ENCODE results near the gene RBP5. TPM values are rescaled to one million over a fixed set of nuclear protein-coding genes. Genes with fewer than 3 reads are reported as not detected.

The RBP5 gene
- total RNA-seq, 1 donor from 2014 or later, result 0.62 TPM

DNA sequence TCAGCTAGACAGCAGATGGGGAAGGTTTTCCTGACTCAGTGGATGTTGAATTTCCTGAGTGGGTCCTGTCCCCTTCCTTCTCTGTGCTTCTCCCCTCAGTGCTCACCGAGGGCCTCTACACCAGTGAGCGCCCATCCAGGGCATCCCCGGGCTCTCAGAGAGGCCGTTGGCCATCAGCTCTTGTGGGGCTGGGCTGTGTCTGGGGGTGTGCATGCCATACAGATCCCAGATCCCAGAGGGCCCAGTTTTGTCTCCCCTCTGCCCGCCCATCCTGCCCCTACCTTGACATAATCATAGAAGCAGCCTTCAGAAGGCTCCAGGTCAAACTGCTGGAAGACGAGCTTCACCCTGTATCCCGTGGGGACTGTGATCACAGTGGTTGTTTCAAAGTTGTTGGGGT, 37.5 kb downstream of the RBP5 start:
- intact Hi-C loops (cut with DNase I), result loop anchor here (5.0 kb wide), 1 partner anchor 119 kb away; the partner anchor contains the start of genes EMG1 and PHB2
- DNase-seq (ENCODE audit: low spot score), result no peak

DNA sequence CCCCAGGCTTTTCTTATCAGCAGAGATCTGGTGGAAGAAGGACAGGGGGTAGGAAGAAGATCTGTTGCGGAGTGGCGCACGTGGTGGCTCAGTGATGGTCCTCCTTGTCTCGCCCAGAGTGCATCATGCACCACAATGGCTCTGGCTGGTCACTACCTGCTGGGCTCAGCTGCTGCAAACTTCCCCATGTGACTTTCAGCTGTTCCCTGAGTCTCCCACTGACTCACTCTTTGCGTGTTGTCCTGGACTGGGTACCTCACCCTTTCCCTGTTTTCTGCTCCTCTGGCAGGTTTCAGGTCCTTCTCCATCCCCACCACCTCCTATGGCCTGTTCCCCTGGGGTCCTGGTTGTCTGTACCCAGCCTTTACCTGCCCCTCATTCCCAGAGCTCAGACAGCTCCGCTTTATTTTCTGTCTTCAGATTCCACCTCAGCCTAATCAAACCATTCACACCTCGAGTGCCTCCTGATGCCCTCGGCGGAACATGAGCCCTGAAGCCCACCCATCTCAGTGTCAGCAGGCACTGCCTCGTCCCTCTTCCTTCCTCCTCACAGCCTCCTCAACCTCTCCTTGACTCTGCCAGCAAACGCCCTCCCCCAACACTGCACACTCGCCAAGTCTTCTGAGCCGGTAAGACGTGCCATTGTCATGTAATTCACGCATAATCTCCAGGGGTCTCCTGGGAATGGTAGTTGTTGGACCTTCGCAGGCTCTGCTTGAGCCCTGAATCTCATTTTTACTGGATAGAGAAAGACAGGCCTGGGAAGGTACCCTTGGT, 38.3 kb downstream of the RBP5 start:
- DNase-seq (ENCODE audit: low spot score), result no peak

DNA sequence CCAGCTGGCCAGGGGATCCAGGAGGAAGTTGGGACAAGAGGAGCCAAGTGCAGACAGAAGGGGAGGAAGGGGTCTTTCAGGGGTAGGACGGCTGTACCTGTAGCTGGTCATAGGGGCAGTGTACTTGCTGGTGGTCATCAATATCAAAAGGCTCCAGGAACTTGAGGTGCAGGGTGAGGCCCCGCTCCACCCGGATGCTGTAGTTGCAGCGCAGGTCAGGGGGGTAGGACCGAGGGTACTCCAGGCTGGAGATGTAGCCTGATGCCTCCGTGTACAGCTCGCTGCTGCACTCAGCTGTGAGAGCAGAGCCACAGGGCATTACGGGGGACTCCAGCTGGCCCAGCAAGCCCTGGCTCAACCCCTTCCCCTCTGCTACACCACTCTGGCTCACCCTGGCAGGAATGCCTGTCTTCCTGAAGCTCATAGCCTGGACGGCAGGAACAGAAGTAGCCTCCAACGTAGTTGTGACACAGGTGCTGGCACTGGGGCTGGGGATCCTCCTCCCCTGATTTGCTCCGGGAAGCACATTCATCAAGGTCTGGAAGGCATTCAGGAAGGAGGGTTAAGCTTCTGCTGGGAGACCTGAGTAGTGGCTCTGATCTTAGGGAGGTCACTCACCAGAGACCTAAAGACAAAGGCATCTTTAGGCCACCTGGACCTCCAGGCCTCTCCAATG, 39.4 kb downstream of the RBP5 start:
- no peak for DNase-seq (ENCODE audit: low spot score)
- intact Hi-C loops (cut with DNase I), result no loop called here

More for the DNA sequence above, 38.3 kb downstream of the RBP5 start:
- intact Hi-C loops (cut with DNase I), result loop anchor here (5.0 kb wide), 1 partner anchor 118 kb away; the partner anchor contains the start of genes EMG1 and PHB2

DNA sequence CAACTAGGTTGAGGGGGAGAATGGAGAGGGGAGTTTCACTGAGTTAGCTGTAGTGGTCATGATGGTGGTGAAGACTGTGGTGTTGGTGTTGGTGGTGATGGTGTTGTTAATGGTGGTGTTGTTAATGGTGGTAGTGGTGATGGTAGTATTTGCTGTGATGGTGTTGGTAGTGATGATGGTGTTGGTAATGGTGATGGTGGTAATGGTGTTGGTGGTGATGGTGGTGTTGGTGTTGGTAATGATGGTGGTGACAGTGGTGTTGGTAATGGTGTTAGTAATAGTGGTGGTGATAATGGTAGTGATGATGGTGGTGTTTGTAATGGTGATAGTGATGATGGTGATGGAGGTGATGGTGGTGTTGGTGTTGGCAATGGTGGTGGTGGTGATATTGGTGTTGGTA, 45.6 kb downstream of the RBP5 start:
- no peak for DNase-seq (ENCODE audit: low spot score)
- intact Hi-C loops (cut with DNase I), result no loop called here

DNA sequence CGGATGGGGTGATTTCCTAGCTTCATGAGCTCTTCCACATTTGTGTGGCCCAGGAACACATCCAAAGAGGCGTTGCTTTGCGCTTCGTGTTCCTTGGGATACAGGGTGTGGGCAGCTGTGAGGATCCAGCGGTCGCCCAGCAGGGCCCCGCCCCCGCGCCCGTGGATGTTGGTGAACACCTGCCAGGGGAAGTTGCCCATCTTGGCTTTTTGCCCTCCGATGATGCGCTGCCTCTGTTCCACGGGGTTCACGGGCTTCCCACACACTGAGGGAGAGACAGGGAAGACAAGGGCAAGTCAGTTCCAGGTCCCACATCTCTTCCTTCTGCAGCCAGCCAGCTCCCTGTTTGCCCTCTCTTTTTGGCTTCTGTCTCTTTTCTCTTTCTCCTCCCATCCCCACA, 47.7 kb downstream of the RBP5 start:
- intact Hi-C loops (cut with DNase I), result no loop called here
- no peak for DNase-seq (ENCODE audit: low spot score)

DNA sequence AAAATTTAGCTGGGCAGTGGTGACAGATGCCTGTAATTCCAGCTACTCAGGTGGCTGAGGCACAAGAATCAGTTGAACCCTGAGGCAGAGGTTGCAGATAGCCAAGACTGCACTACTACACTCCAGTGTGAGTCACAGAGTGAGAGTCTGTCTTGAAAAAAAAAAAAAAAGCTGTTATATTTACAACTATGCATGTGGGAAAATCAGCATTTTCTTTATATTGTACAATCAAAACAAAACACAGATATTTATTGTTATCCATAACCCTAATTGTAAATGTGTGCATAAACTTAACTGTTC, 48.9 kb downstream of the RBP5 start:
- intact Hi-C loops (cut with DNase I), result no loop called here
- no peak for DNase-seq (ENCODE audit: low spot score)

DNA sequence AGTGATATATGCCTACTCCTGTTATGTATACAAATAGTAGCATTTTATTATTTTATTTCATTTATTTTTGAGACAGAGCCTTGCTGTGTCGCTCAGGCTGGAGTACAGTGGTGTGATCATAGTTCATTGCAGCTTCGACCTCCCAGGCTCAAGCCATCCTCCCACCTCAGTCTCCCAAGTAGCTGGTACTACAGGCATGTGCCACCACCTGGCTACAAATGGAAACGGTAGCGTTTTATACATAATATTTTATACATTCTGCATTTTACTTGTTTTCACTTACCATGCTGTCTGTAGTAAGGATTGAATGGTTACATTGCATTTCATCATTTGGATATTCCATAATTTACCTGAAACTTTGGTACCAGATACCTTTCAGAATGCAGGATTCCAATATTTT, 50.5 kb downstream of the RBP5 start:
- DNase-seq (ENCODE audit: low spot score), result no peak
- intact Hi-C loops (cut with DNase I), result no loop called here

DNA sequence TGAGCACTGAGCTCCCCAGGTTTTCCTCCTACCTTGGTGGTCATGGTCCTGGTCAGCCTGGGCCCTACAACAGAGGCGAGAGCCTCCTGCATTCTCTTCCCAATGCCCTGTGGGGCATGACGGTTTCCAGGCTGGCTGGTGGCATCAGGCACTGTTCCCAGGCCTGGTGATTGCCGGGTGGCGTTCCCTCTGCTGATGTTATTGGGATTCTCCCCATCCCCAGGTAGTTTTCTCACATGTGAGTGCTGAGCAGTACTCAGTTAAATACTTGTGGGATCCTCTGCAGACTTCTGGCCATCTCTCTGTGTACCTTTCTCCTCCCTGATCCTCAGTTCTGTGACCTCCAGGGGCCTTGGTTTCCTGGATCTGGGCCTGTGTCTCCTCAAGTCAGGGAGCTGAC, 52.2 kb downstream of the RBP5 start:
- intact Hi-C loops (cut with DNase I), result no loop called here
- DNase-seq (ENCODE audit: low spot score), result no peak

DNA sequence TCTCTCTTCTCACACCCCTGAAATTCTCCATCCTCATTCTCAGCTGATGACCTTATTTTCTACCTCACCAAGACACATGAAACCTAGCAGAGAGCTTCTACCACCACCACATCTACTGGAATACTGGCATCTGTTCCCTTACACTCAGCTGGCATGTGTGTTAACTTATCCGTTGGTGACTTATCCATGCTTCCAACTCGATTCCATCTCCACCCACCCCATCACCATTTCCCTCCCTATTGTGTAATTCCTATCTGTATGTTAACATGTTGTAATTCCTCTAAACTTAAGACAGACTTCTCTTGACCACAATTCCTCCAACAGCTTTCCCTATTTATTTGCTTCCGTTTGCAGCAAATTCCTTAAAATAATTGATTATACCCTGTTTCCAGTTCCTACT, 52.8 kb downstream of the RBP5 start:
- intact Hi-C loops (cut with DNase I), result no loop called here
- DNase-seq (ENCODE audit: low spot score), result no peak

DNA sequence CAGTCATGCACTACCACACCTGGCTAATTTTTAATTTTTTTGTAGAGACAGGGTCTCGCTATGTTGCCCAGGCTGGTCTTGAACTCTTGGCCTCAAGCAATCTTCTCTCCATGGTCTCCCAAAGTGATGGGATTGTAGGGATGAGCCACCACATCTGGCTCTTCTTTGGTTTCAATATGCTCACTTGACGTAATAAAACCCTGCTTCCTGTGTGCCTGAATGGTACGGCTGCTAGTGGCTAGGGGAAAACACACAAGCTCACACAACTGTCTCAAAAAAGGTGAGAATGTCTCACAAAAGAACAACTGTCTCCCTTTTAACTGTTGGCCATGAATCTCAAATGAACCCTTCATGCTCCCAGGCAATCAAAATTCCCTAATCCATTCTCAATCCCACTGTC, 53.2 kb downstream of the RBP5 start:
- intact Hi-C loops (cut with DNase I), result no loop called here
- DNase-seq (ENCODE audit: low spot score), result no peak

DNA sequence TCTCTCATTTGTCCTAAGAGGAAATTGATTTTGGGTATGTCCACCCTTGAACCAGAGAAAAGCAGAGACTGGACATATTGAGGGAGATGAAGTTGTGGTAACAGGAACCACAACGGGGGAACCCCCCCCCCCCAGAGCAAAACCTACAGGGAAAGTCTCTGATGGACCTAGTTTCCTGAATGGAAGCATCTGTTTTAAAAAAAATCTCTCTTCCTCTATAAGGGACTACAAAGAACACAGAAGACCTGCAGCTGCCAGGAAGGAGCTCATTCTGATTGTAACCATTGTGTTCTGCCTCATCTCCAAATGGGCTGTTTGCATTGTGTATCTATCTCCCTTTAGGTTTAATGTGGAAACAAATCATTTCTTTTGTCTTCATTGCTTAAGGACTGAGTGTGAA, 54.7 kb downstream of the RBP5 start:
- intact Hi-C loops (cut with DNase I), result no loop called here
- no peak for DNase-seq (ENCODE audit: low spot score)

Other genes starting within 250 kb of the RBP5 start
- gene LRRC23, start 224.1 kb downstream of the RBP5 start, total RNA-seq, result 13.3 TPM
- gene ENO2, start 214.3 kb downstream of the RBP5 start, total RNA-seq, result 29.7 TPM
- 76.9 TPM for gene ATN1, start 200.9 kb downstream of the RBP5 start, total RNA-seq
- not detected for gene RNU7-1, start 185.1 kb downstream of the RBP5 start, total RNA-seq
- gene C12orf57, start 184.9 kb downstream of the RBP5 start, total RNA-seq, result 162 TPM
- 7.0 TPM for gene PTPN6, start 177.5 kb downstream of the RBP5 start, total RNA-seq
- gene PHB2, start 158.2 kb downstream of the RBP5 start, total RNA-seq, result 125 TPM
- gene EMG1, start 158.0 kb downstream of the RBP5 start, total RNA-seq, result 32.7 TPM
- 19.7 TPM for gene LPCAT3, start 110.4 kb downstream of the RBP5 start, total RNA-seq
- gene C1S, start 68.2 kb downstream of the RBP5 start, total RNA-seq, result 69.0 TPM
- gene C1R, start 36.4 kb downstream of the RBP5 start, total RNA-seq, result 96.9 TPM
- gene C1RL, start 19.7 kb downstream of the RBP5 start, total RNA-seq, result 10.5 TPM
- gene CLSTN3, start 1.5 kb upstream of the RBP5 start, total RNA-seq, result 5.7 TPM
- gene PEX5, start 60.8 kb upstream of the RBP5 start, total RNA-seq, result 30.3 TPM
- gene ACSM4, start 175.2 kb upstream of the RBP5 start, total RNA-seq, result not detected